GM12865 (cell line): Measurements from ENCODE around the gene REXO1.

Experiments
- DNase-seq: peaks from one replicate; pipeline ENCODE4 v3.0.0; 2010; ENCODE audit warnings: low read depth
- H3K4me3 ChIP-seq: 2 replicates; pipeline ENCODE4 v1.5.1; 2011; ENCODE audit warnings: mild to moderate bottlenecking, low read depth, low read length, control low read depth
- CTCF ChIP-seq: IDR thresholded peaks from 2 replicates; pipeline ENCODE4 v1.5.1; 2011; ENCODE audit warnings: low read length, control low read depth, low read depth, inconsistent platforms; ENCODE audit not compliant: insufficient read depth; ENCODE audit errors: missing control alignments

REXO1 gene

GRCh38 chr19:1818549-1819195, 29.6 kb downstream of the REXO1 start:
- DNase-seq = no peak
- no peak for TF ChIP-seq CTCF
- H3K4me3 ChIP-seq = no peak overlapping the region

- H3K4me3 ChIP-seq = no peak overlapping the region
- no peak for TF ChIP-seq CTCF
- DNase-seq = no peak
Measured at GRCh38 chr19:1817553-1818179, 30.6 kb downstream of the REXO1 start.

- TF ChIP-seq CTCF = no peak
- no peak overlapping the region for H3K4me3 ChIP-seq
- DNase-seq = no peak
Measured at GRCh38 chr19:1816530-1817298, 31.6 kb downstream of the REXO1 start.

DNA sequence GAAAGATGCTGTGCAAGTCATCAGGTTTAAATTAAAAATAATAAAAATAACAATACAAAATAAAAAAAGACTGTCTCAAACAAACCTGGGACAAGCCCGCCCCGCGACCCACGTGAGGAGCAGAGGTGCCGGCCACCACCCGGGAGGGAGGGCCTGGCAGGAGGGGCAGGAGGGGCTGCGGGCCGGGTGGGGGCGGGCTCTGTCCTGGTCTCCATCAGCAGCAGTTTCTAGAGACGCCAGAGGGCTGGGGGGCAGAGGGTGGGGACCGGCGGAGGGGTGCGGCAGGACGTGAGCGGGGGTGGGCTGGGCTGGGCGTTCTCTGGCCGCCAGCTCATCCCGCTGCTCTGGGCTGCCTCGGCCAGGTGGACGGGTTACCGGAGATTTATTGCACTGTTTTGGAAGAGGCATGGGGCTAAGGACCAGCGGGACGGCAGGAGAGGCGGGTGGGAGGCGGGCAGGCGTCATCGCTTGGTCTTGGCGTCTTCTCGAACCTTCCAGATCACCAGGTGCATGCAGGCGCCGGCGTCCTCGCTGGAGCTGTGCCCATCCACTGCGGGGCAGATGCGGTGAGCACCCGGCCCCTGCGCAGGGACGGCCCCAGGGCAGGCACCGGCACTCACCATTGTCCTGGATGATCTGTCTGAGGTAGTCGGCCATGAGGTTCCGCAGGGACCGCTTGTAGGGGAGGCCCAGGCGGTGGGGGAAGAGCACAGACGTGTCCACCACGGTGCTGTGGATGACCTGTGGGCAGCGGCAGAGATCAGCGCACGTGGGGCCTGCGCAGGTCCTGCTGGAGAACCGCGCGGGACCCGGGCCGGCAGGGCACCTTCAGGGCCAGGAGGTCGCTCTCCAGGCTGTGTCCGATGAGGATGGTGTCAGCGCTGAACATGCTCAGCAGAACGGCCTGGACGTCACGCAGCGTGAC, 32.4 kb downstream of the REXO1 start:
- H3K4me3 ChIP-seq = no peak overlapping the region
- TF ChIP-seq CTCF = no peak
- DNase-seq = no peak

GRCh38 chr19:1814833-1815604, 33.3 kb downstream of the REXO1 start:
- no peak for TF ChIP-seq CTCF
- H3K4me3 ChIP-seq = no peak overlapping the region
- no peak for DNase-seq

GRCh38 chr19:1814391-1814790, 33.9 kb downstream of the REXO1 start:
- H3K4me3 ChIP-seq = no peak overlapping the region
- no peak for TF ChIP-seq CTCF
- no peak for DNase-seq
